Activated T-cell treated with anti-CD3 and anti-CD28 coated beads, Interleukin-2, amount 50 U/mL, for 72 hours (primary cell): ENCODE results near the gene CACNA2D4. TPM values are rescaled to one million over a fixed set of nuclear protein-coding genes. Genes with fewer than 3 reads are reported as not detected.

ENCODE experiments used
- ATAC-seq, 2 donors: fragments of 150-1000 bp; cut with Tn5 transposase; replicated peaks in 1 of 2; 2 replicates each; pipeline ENCODE4 v1.10.0; 2021; ENCODE audit warnings: moderate library complexity in 2 of 2, mild to moderate bottlenecking in 1 of 2
- DNase-seq, 2 donors: peaks; one replicate each; pipeline ENCODE4 v3.0.0; 2021 to 2022; ENCODE audit warnings: mixed read lengths in 1 of 2
- H3K27ac Mint-ChIP-seq: one replicate; pipeline ENCODE4 v1.8.0; 2022; ENCODE audit warnings: mild to moderate bottlenecking, moderate library complexity, mixed read lengths
- H3K27me3 Mint-ChIP-seq: one replicate; pipeline ENCODE4 v1.8.0; 2022; ENCODE audit warnings: low read depth, mixed read lengths
- H3K36me3 Mint-ChIP-seq, 2 donors: one replicate each; pipeline ENCODE4 v1.8.0; 2022; ENCODE audit warnings: mixed read lengths in 2 of 2, mild to moderate bottlenecking in 1 of 2; ENCODE audit not compliant: insufficient read depth in 2 of 2
- H3K4me1 Mint-ChIP-seq: one replicate; pipeline ENCODE4 v1.8.0; 2022; ENCODE audit warnings: low read depth, mixed read lengths
- H3K4me3 Mint-ChIP-seq, 2 donors: one replicate each; pipeline ENCODE4 v1.8.0; 2022; ENCODE audit warnings: mild to moderate bottlenecking in 2 of 2, mixed read lengths in 2 of 2, moderate library complexity in 2 of 2
- H3K9me3 Mint-ChIP-seq, 2 donors: one replicate each; pipeline ENCODE4 v1.8.0; 2022; ENCODE audit warnings: mixed read lengths in 2 of 2
- total RNA-seq, 2 donors: library from RNA; stranded (reverse); gene quantifications; one replicate each; pipeline ENCODE4 v1.2.3, GENCODE V29; 2022

Gene CACNA2D4
- total RNA-seq, 2 donors from 2014 or later, result 6.0 to 7.2 TPM

DNA sequence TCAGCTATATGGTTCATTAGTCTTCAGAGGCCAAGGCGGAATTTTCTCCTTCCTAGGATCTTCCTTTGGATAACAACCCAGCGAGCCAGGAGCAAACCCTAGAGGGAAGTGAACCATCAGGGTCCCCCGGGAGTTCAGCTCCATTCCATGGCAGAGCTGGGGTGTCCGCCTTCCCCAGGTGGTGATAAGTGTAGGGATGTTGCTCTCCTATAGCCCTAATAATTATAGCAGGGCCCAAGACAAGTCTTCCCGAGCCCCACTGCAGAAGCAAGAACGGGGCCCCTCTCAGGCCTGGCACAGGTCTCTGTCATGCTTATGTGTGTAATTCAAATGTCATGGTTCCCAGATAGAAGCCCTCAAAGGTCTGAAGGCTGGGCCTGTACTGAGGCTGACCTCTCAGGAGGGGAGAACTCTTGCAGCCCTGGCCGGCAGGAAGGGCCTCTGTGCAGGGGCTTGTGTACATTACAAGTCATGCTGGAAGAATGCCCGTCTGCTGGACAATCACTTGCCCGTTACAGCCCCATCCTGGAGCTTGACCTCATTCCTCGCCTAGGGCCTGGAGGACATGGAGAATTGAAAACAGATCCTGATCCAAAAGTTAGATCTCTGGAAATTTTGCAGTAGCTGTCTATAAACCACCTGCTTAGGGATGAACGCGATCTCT, 80.8 kb downstream of the CACNA2D4 start:
- H3K4me3 Mint-ChIP-seq, result no peak overlapping the region
- no peak for ATAC-seq
- no peak overlapping the region for H3K27ac Mint-ChIP-seq

DNA sequence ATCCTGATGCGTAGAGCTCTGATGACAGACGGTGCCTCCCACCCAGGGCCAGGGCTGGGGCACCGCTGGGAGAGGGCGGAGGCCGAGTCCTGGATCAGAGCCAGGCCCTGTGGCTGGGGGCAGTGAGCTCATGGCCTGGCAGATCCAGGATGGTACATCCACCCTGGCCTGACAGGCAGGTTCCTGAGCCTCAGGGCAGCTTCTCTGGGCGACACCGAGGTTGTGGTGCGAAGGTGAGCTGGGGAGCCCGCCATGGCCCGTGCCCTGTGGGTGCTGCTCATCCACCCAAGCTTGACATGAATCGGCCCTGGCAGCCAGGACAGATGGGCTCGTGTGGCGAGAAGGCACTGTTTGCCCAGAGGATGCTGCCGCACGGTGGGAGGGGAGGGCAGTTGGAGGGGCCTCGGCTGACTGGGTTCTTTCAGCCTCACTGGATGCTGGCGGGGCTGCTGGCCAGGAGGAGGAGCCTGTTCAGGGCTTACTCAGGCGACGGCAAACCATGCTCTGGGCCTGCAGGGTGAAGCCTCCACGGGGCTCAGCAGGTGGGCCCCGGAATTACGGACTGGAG, 81.5 kb downstream of the CACNA2D4 start:
- ATAC-seq (no peak), DNase-seq (no peak)
- Mint-ChIP-seq H3K4me3 (no peak overlapping the region), H3K27me3 (no peaks in the 10 kb centered on the region), H3K27ac (no peak overlapping the region), H3K9me3 (no peaks in the 10 kb centered on the region), H3K36me3 (no peaks in the 10 kb centered on the region), H3K4me1 (no peaks in the 10 kb centered on the region)

More for the DNA sequence above, 80.8 kb downstream of the CACNA2D4 start:
- H3K4me1 Mint-ChIP-seq, result no peaks in the 10 kb centered on the region
- no peaks in the 10 kb centered on the region for H3K36me3 Mint-ChIP-seq
- H3K27me3 Mint-ChIP-seq, result no peaks in the 10 kb centered on the region
- no peak for DNase-seq
- no peaks in the 10 kb centered on the region for H3K9me3 Mint-ChIP-seq

DNA sequence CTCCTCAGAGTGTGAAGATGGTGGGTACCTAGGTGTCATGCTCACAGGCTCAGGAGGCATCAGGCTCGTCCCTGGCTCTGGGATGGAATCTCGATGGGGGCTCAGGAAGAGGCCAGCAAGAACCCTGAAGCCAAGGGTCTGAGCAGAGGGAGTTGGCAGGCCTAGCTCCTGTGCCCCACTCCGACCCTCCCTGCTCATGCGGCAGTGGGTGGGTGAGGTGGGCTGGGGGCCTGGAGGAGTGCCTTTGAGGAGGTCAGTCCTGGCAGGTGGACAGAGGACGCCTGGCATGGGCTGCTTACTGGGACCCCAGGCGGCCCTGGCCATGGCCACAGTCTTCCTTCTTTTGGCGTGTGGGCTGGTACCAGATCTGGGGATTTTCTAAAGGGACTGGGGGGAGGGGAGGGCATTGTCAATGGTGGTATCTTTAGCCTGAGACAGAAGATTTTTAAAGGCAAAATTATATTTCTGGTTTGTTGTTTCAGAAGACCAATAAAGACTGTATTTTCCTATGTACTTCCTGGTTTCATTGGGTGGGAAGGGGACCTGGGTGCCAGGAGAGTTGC, 82.1 kb downstream of the CACNA2D4 start:
- H3K27me3 Mint-ChIP-seq, result no peaks in the 10 kb centered on the region
- no peaks in the 10 kb centered on the region for H3K36me3 Mint-ChIP-seq
- DNase-seq, result no peak
- H3K27ac Mint-ChIP-seq, result no peak overlapping the region
- no peaks in the 10 kb centered on the region for H3K9me3 Mint-ChIP-seq
- no peak overlapping the region for H3K4me3 Mint-ChIP-seq
- no peak for ATAC-seq
- no peaks in the 10 kb centered on the region for H3K4me1 Mint-ChIP-seq

DNA sequence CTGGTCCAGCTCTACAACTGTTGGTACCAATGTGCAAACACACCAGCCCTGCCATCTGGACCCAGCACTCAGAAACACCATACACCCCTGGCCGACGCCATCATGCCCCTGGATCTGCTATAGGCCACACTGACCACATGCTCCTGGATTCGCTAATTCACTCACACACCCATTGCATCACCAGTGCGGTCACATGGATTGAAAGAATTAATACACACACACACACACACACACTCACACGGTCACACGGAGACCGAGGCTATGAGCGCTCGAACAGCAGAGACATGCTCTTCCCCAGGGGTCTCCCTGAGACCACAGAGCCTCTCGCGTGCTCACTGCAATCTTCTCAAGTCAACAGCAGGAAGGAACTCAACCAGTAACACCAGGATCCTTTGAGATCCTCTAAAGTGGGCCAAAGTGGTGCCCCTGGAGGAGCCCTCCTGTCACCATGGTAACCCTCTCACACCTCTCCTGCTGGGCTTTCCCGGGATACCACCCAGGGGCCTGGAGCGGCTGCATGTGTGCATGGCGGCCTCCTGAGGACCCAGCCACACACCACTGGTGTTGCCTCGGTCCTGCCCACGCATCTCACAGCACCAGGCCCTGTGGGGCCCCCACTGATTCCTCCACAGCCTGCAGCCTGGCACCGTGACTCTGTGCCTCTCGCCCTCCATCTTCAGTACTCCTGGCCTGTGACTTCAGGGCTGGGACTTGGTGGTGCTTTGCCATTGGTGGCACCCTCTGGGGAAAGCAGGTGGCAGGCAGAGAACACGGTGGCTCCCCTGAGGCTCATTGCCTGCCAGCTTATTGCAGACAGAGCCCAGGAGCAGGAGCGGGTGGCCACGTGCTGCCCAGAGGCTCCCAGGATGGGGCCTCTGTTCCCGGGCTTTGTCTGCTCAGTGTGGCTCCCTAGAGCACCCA, 83.0 kb downstream of the CACNA2D4 start:
- H3K27ac Mint-ChIP-seq, result no peak overlapping the region
- H3K4me1 Mint-ChIP-seq, result no peaks in the 10 kb centered on the region
- no peak for ATAC-seq

GRCh38 chr12:1834186-1834925, 84.1 kb downstream of the CACNA2D4 start:
- Mint-ChIP-seq H3K4me1 (no peaks in the 10 kb centered on the region), H3K36me3 (no peaks in the 10 kb centered on the region), H3K9me3 (no peaks in the 10 kb centered on the region), H3K4me3 (no peak overlapping the region), H3K27me3 (peaks cover 11% of the 10 kb centered on the region), H3K27ac (no peak overlapping the region)
- DNase-seq (no peak), ATAC-seq (no peak)

More for the DNA sequence above, 83.0 kb downstream of the CACNA2D4 start:
- Mint-ChIP-seq H3K9me3 (no peaks in the 10 kb centered on the region), H3K27me3 (peaks cover 8% of the 10 kb centered on the region), H3K36me3 (no peaks in the 10 kb centered on the region), H3K4me3 (no peak overlapping the region)
- DNase-seq, result no peak

DNA sequence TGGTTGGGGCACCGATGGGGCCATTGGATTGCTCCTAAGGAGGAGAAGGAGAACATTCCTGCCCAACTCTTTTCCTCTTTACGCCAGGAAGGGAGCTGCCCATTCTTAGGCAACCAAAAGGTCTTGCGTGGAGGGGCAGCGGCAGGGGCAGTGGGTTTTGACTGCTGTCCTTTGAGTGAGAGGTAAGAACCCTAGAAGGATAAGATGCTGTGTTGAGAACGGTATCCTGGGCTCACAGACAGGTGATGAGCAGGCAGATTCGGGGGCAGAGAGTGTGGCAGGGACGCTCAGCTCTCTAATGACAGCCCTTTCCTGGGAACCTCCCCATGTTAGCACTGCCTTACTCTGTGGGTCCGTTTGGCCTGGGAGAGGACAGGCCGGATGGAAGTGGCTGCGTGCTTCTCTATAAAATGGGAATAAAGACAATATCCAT, 84.8 kb downstream of the CACNA2D4 start:
- Mint-ChIP-seq H3K4me1 (no peaks in the 10 kb centered on the region), H3K27ac (no peak overlapping the region), H3K4me3 (no peak overlapping the region), H3K9me3 (no peaks in the 10 kb centered on the region), H3K36me3 (no peaks in the 10 kb centered on the region), H3K27me3 (peaks cover 11% of the 10 kb centered on the region)
- DNase-seq (no peak), ATAC-seq (no peak)

- ATAC-seq (no peak), DNase-seq (no peak)
- Mint-ChIP-seq H3K27me3 (peaks cover 11% of the 10 kb centered on the region), H3K36me3 (no peaks in the 10 kb centered on the region), H3K27ac (no peak overlapping the region), H3K4me1 (no peaks in the 10 kb centered on the region), H3K4me3 (no peak overlapping the region), H3K9me3 (no peaks in the 10 kb centered on the region)
These were observed 85.5 kb downstream of the CACNA2D4 start for GRCh38 chr12:1832801-1833595.

DNA sequence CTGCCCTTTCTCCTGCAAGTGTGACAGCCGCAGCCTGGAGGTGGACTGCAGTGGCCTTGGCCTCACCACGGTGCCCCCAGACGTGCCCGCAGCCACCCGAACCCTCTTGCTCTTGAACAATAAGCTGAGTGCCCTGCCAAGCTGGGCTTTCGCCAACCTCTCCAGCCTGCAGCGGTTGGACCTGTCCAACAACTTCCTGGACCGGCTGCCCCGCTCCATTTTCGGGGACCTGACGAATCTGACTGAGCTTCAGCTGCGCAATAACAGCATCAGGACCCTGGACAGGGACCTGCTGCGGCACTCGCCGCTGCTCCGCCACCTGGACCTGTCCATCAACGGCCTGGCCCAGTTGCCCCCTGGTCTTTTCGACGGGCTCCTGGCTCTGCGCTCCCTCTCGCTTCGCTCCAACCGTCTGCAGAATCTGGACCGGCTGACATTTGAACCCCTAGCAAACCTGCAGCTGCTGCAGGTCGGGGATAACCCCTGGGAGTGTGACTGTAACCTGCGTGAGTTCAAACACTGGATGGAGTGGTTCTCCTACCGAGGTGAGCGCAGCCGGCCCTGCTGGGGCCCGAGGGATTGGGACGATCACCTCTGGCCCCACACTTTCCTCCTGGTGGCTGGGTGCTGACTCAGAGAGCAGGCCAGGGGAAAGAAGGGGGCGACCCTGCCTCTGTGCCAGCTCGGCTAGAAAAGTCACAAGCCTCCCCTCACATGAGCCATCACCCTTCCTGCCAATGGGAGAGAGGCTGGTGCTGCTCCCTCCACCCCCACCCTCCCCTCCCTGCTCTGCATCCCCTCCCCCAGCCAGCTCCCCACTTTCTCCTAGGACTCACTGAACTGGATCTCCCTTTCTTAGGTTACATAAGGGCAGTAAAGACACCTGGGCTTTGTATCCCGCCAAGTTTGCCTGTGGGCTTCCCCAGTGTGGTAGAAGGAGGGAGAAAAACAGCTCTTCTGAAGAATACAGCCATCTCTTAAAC, 87.2 kb downstream of the CACNA2D4 start:
- no peaks in the 10 kb centered on the region for H3K4me1 Mint-ChIP-seq
- ATAC-seq (peak in 1 of 2 donors; percentile 30), DNase-seq (peak; percentile 29)
- no peaks in the 10 kb centered on the region for H3K9me3 Mint-ChIP-seq
- H3K4me3 Mint-ChIP-seq, result no peak overlapping the region
- no peaks in the 10 kb centered on the region for H3K36me3 Mint-ChIP-seq
- peaks cover 11% of the 10 kb centered on the region for H3K27me3 Mint-ChIP-seq
- H3K27ac Mint-ChIP-seq, result no peak overlapping the region

DNA sequence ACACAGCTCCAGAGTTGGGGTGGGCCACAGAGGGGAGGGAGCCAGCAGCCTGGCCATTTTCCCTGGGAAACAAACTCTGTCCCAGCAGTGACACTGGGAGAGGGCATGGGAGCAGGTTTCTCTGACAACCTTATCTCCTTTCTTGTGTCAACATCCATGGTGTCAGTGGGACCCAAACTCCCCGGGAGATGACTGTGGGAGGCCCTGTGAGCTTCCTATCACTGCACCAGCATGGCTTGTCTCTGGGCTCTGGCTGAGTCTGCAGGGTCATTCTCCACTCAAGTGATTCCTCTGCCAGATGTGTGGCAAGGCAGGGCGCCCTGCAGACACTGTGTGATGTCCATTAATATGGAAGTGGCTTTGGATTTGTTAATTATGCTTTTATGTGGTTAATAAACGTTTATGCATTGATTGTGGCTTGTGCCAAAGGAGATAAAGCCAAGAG, 88.0 kb downstream of the CACNA2D4 start:
- H3K9me3 Mint-ChIP-seq, result no peaks in the 10 kb centered on the region
- no peak for DNase-seq
- no peak for ATAC-seq

DNA sequence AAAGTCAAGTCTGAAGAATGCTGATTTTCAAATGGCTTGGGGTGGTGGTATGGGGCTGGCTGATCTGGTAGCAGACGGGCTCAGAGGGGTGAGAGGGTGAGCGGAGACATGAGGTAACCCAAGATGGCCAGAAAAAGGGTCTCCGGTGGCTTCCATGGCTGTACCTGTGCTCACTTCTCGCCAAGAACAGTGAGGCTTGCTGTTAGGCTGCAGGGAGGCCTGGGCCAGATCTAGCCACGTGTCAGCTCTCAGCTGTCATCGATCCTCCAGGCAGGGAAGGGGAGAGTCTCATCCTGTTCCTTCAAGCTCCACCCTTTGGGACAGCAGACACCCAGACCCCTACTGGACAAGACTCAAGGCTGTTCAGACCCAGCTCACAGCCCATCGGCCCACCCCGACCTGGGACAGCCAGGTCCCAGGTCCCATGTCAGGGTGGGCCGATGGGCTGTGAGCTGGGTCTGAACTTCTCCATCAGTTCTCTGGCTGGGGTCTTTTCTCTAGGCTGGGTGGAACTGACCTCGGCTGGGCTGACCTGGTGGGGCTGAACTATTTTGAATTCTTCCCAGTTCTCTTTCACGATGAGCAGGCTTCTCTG, 89.0 kb downstream of the CACNA2D4 start:
- Mint-ChIP-seq H3K27me3 (peaks cover 11% of the 10 kb centered on the region), H3K4me3 (no peak overlapping the region), H3K9me3 (no peaks in the 10 kb centered on the region), H3K27ac (no peak overlapping the region), H3K4me1 (no peaks in the 10 kb centered on the region), H3K36me3 (no peaks in the 10 kb centered on the region)
- no peak for DNase-seq
- no peak for ATAC-seq

More for the DNA sequence above, 88.0 kb downstream of the CACNA2D4 start:
- H3K4me1 Mint-ChIP-seq, result no peaks in the 10 kb centered on the region
- H3K27ac Mint-ChIP-seq, result no peak overlapping the region
- no peak overlapping the region for H3K4me3 Mint-ChIP-seq
- no peaks in the 10 kb centered on the region for H3K36me3 Mint-ChIP-seq
- peaks cover 11% of the 10 kb centered on the region for H3K27me3 Mint-ChIP-seq

DNA sequence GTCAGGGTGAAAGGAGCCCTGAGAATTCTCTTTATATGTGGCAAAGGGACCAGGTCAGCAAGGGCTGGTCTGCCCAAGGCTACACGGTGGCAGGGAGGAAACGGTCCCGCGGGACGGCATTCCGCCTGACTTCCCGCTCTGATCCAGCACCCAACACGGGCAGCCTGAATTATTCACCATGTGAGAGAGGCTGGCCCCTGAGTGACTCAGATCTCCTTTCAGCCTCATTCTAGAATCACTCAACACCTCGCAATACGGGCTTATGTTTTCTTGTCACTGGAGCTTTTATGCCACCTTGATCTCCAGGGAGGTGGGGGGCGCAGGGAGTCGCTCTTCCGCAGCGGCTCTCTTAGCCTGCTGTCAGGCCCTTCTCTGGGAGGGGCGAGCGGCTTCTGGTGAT, 89.6 kb downstream of the CACNA2D4 start:
- no peaks in the 10 kb centered on the region for H3K36me3 Mint-ChIP-seq
- ATAC-seq (no peak), DNase-seq (no peak)
- no peak overlapping the region for H3K27ac Mint-ChIP-seq
- no peak overlapping the region for H3K4me3 Mint-ChIP-seq
- H3K9me3 Mint-ChIP-seq, result no peaks in the 10 kb centered on the region
- H3K4me1 Mint-ChIP-seq, result no peaks in the 10 kb centered on the region
- H3K27me3 Mint-ChIP-seq, result peaks cover 11% of the 10 kb centered on the region
